GM23338 (cell line): ENCODE results near the gene ISL2. TPM values are rescaled to one million over a fixed set of nuclear protein-coding genes. Genes with fewer than 3 reads are reported as not detected.

ENCODE experiments used
- ATAC-seq: fragments of 200-7000 bp; cut with Tn5 transposase; 3 replicates; pipeline ENCODE4 v1.9.1; 2020
- DNase-seq: peaks from one replicate; pipeline ENCODE4 v3.0.0-alpha.2; 2015; ENCODE audit warnings: low spot score
- H2AFZ ChIP-seq: fragments of 200-600 bp; sonication (generic); 2 replicates; pipeline ENCODE4 v1.8.0; 2016; ENCODE audit warnings: antibody characterized with exemption, mild to moderate bottlenecking, moderate library complexity
- H3F3A ChIP-seq: fragments of 200-600 bp; sonication (generic); replicated peaks from 2 replicates; pipeline ENCODE4 v1.8.0; 2017; ENCODE audit warnings: antibody characterized with exemption, mixed run types, low read depth
- H3K27ac ChIP-seq: fragments of 200-600 bp; sonication (generic); 2 replicates; pipeline ENCODE4 v1.6.1; 2016; ENCODE audit warnings: low read depth
- H3K27me3 ChIP-seq: fragments of 200-600 bp; sonication (generic); 2 replicates; pipeline ENCODE4 v1.8.0; 2016; ENCODE audit warnings: mild to moderate bottlenecking, mixed run types, moderate library complexity; ENCODE audit not compliant: insufficient read depth
- H3K36me3 ChIP-seq: fragments of 200-600 bp; sonication (generic); 2 replicates; pipeline ENCODE4 v1.8.0; 2016; ENCODE audit warnings: mild to moderate bottlenecking; ENCODE audit not compliant: insufficient read depth
- H3K4me1 ChIP-seq: fragments of 200-600 bp; sonication (generic); 2 replicates; pipeline ENCODE4 v1.8.0; 2016; ENCODE audit warnings: mild to moderate bottlenecking, moderate library complexity; ENCODE audit not compliant: insufficient read depth
- H3K4me2 ChIP-seq: fragments of 200-600 bp; sonication (generic); 2 replicates; pipeline ENCODE4 v1.7.1; 2017; ENCODE audit warnings: mixed run types
- H3K4me3 ChIP-seq: fragments of 200-600 bp; sonication (generic); 2 replicates; pipeline ENCODE4 v1.6.1; 2016; ENCODE audit warnings: mixed run types
- H3K79me2 ChIP-seq: fragments of 200-600 bp; sonication (generic); replicated peaks from 2 replicates; pipeline ENCODE4 v1.8.0; 2017; ENCODE audit warnings: mild to moderate bottlenecking; ENCODE audit not compliant: insufficient read depth
- H3K9me2 ChIP-seq: fragments of 200-600 bp; sonication (generic); 2 replicates; pipeline ENCODE4 v1.8.0; 2017; ENCODE audit not compliant: insufficient read depth
- H4K20me1 ChIP-seq: fragments of 200-600 bp; sonication (generic); replicated peaks from 2 replicates; pipeline ENCODE4 v1.8.0; 2017; ENCODE audit warnings: mild to moderate bottlenecking; ENCODE audit not compliant: insufficient read depth
- H3K27ac Mint-ChIP-seq: 2 replicates; pipeline ENCODE4 v1.8.0; 2020; ENCODE audit warnings: inconsistent platforms, mild to moderate bottlenecking, moderate library complexity, mixed read lengths
- H3K27me3 Mint-ChIP-seq: 3 replicates; pipeline ENCODE4 v1.8.0; 2022; ENCODE audit warnings: low read depth, mild to moderate bottlenecking, moderate library complexity, mixed read lengths, inconsistent platforms; ENCODE audit not compliant: insufficient read depth, poor library complexity
- H3K36me3 Mint-ChIP-seq: 3 replicates; pipeline ENCODE4 v1.8.0; 2021; ENCODE audit warnings: low read depth, mild to moderate bottlenecking, inconsistent platforms, moderate library complexity, mixed read lengths
- H3K4me1 Mint-ChIP-seq: 3 replicates; pipeline ENCODE4 v1.8.0; 2020; ENCODE audit warnings: mild to moderate bottlenecking, inconsistent platforms, mixed read lengths
- H3K4me3 Mint-ChIP-seq: 3 replicates; pipeline ENCODE4 v1.8.0; 2021; ENCODE audit warnings: moderate library complexity, mild to moderate bottlenecking, inconsistent platforms, mixed read lengths
- H3K9me3 Mint-ChIP-seq: 3 replicates; pipeline ENCODE4 v1.8.0; 2020; ENCODE audit warnings: moderate library complexity, mild to moderate bottlenecking, inconsistent platforms, mixed read lengths
- CREB1 ChIP-seq: fragments of 250-450 bp; sonication (Bioruptor Pico); IDR thresholded peaks from 2 replicates; pipeline ENCODE4 v1.5.0; 2020; ENCODE audit warnings: low read depth, mild to moderate bottlenecking, moderate library complexity
- CTCF ChIP-seq, 2 experiments: fragments of 200-600 bp in 1 of 2; sonication (generic) in 1 of 2; conservative IDR thresholded peaks; 2 replicates each; pipeline versions ENCODE4 v1.5.1 to v1.6.1; 2016 to 2017; ENCODE audit warnings: antibody characterized with exemption in 2 of 2, low read depth in 2 of 2, mild to moderate bottlenecking in 2 of 2, moderate library complexity in 1 of 2
- ETS1 ChIP-seq: IDR thresholded peaks from 2 replicates; pipeline ENCODE4 v1.6.1; 2016; ENCODE audit warnings: antibody characterized with exemption
- EZH2 ChIP-seq: fragments of 200-600 bp; sonication (generic); IDR thresholded peaks from one replicate; pipeline ENCODE4 v1.8.0; 2017; ENCODE audit warnings: antibody characterized with exemption, mild to moderate bottlenecking, low read depth; ENCODE audit not compliant: unreplicated experiment
- EZH2phosphoT487 ChIP-seq: fragments of 200-600 bp; sonication (generic); IDR thresholded peaks from one replicate; pipeline ENCODE4 v1.8.1; 2018; ENCODE audit warnings: antibody characterized with exemption; ENCODE audit not compliant: unreplicated experiment
- JUNB ChIP-seq: IDR thresholded peaks from one replicate; pipeline ENCODE4 v1.6.1; 2016; ENCODE audit warnings: antibody characterized with exemption; ENCODE audit not compliant: unreplicated experiment
- NANOG ChIP-seq: IDR thresholded peaks from 2 replicates; pipeline ENCODE4 v1.6.1; 2016; ENCODE audit warnings: antibody characterized with exemption, borderline replicate concordance
- POLR2AphosphoS5 ChIP-seq: IDR thresholded peaks from 2 replicates; pipeline ENCODE4 v1.6.1; 2016; ENCODE audit warnings: antibody characterized with exemption, low read depth
- REST ChIP-seq: IDR thresholded peaks from one replicate; pipeline ENCODE4 v1.6.1; 2018; ENCODE audit warnings: antibody characterized with exemption; ENCODE audit not compliant: unreplicated experiment
- STAT1 ChIP-seq: IDR thresholded peaks from one replicate; pipeline ENCODE4 v1.6.1; 2016; ENCODE audit warnings: antibody characterized with exemption; ENCODE audit not compliant: unreplicated experiment
- ZNF114 ChIP-seq: fragments of 250-450 bp; sonication (Bioruptor Pico); IDR thresholded peaks from 2 replicates; pipeline ENCODE4 v1.5.0; 2020; ENCODE audit warnings: mild to moderate bottlenecking, moderate library complexity
- ZNF331 ChIP-seq: fragments of 250-450 bp; sonication (Bioruptor Pico); IDR thresholded peaks from 2 replicates; pipeline ENCODE4 v1.5.0; 2020; ENCODE audit warnings: low read depth, mild to moderate bottlenecking, moderate library complexity
- ZNF462 ChIP-seq: fragments of 250-450 bp; sonication (Bioruptor Pico); IDR thresholded peaks from 2 replicates; pipeline ENCODE4 v1.5.0; 2020; ENCODE audit warnings: mild to moderate bottlenecking, moderate library complexity
- polyA plus RNA-seq: library from polyadenylated mRNA; unstranded; fragments of >200 nt; fragmentation: Nextera tagmentation; extraction: Ambion mirVana; gene quantifications from 2 replicates; pipeline ENCODE4 v1.2.1, GENCODE V29; 2016
- total RNA-seq: library from RNA; depleted of rRNA; stranded (reverse); fragments of >200 nt; shearing (Covaris generic); gene quantifications from 2 replicates; pipeline ENCODE4 v1.2.3, GENCODE V29; 2014

The ISL2 gene
- total and polyA plus RNA-seq, 2 experiments from 2014 or later: 0.65 to 2.7 TPM

DNA sequence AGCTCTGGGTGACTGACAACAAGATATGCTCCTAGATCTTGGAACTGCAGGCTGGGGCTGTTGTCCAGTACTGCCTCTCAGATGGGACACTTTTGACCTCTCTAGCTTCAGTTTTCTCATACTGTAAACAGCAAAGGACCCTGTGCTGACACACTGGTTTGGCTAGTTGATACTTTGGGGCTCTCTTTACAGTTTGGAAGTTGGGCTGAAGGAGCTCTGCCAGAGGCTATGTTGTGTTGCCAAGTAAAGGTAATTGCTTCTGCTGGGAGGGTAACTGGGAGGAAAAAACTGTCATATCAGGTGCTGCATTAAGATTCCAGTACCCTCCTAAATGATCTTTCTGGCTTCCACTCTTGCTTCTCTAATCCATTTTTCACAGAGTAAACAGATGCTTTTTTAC, 54.0 kb downstream of the ISL2 start:
- no peaks in the 10 kb centered on the region for H3K9me2 ChIP-seq
- H3K4me3 Mint-ChIP-seq: no peak overlapping the region
- H3K27me3 ChIP-seq: no peaks in the 10 kb centered on the region
- H3K4me1 ChIP-seq: no peaks in the 10 kb centered on the region
- no peak overlapping the region for H2AFZ ChIP-seq
- H3K27ac ChIP-seq: no peak overlapping the region
- no peaks in the 10 kb centered on the region for H3K9me3 Mint-ChIP-seq
- H3K27ac Mint-ChIP-seq: no peak overlapping the region
- H3K36me3 ChIP-seq: no peaks in the 10 kb centered on the region
- H3K4me3 ChIP-seq: no peak overlapping the region
- no peaks in the 10 kb centered on the region for H3F3A ChIP-seq
- peaks cover 7% of the 10 kb centered on the region for H3K27me3 Mint-ChIP-seq
- H3K79me2 ChIP-seq: no peaks in the 10 kb centered on the region
- no peaks in the 10 kb centered on the region for H3K4me1 Mint-ChIP-seq
- ATAC-seq (no peak), DNase-seq (no peak)
- TF ChIP-seq NANOG (no peak), POLR2AphosphoS5 (no peak), CTCF (conservative IDR thresholded peaks at IDR 0.05; ENCODE audit: low read depth in 2 of 2) (no peak), STAT1 (no peak), CREB1 (CRISPR knock-in tag) (no peak), ZNF462 (CRISPR knock-in tag) (no peak), EZH2phosphoT487 (no peak), ZNF114 (CRISPR knock-in tag) (no peak), ETS1 (no peak), JUNB (no peak), ZNF331 (CRISPR knock-in tag) (no peak), REST (no peak), EZH2 (no peak)
- H3K36me3 Mint-ChIP-seq: no peaks in the 10 kb centered on the region
- H4K20me1 ChIP-seq: no peaks in the 10 kb centered on the region
- H3K4me2 ChIP-seq: no peak overlapping the region
